HG03060 (cell line): ENCODE data around the gene SYT9.
A peak's percentile ranks its signal among the peaks of the same experiment; 100 is the strongest.

ENCODE experiments used
- ATAC-seq: cut with Tn5 transposase; IDR thresholded peaks from one replicate; pipeline ENCODE4 v1.9.1; 2021; ENCODE audit warnings: low read depth, moderate number of reproducible peaks; ENCODE audit not compliant: unreplicated experiment

SYT9 gene

DNA sequence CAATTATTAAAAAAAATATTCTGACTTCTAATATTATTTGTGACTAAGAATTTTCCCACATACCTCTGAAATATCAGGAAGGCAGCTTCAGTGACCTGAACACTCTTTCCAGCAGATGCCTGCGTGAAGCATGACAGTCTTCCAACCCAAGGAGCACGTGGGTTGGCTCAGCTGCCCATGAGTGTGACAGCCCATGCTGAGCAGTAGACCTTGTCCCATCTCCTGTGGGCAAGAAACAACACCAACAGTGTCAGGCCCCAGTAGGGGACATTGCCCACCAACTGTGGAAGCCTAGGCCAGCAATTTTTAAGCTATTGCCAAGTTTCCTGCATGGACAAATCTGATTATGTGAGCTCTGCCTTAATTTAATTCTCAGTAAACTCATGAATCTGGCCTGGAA lies 167.2 kb downstream of the SYT9 start:
- no peak for ATAC-seq

DNA sequence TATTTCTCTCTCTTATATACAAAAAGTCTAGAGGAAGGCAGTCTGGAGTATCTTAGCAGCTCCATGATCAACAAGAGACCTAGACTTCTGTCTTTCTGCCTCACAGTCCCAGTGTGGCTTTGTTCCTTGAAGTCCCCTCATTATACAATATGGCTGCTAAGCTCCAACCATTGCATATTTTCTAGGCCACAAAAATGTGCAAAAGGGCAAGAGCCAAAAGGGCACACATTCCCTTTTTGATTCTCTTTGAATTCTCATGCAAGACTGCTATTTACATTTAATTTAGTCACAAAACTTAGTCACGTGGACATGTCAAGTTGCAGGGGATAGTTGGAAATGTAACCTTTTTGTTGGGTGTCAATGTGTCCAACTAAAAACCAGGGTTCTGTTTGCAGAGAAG lies 169.4 kb downstream of the SYT9 start:
- ATAC-seq: no peak

DNA sequence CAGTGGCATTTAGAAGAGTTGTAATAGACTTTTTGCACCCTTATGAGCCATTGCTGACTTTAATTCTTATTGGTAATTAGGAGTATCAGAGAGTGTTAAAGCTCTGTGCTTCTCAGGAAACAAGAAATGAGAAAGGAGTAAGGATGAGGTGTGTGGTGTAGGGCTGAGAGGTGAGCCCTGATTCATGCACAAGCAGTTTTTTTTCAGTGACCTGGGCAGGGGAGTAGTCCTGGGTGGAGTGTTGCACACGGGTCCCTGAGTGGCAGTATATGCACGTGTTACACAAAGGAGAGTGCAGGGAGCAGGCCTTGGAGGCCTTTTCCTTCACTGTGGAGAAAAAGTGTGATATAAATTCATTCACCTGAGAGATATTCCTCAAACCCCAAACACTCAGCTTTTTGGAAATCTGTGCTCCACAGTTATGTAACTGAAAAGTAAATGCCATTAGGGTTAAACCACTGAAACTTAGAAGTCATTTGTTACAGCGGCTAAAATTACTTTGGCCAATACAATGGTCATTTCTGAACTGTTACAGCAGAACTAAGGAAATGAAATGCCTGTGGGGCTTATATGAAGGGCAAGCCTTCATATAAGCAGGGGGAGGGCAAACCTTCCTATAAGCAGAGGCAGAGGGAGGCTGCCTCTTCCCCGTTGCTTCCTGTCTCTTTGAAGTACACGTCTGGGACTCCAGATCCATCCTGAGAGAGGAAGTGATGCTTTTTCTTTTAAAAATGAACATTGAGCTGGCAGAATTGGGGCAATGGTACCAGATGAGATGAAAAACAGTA lies 171.0 kb downstream of the SYT9 start:
- ATAC-seq: no peak

DNA sequence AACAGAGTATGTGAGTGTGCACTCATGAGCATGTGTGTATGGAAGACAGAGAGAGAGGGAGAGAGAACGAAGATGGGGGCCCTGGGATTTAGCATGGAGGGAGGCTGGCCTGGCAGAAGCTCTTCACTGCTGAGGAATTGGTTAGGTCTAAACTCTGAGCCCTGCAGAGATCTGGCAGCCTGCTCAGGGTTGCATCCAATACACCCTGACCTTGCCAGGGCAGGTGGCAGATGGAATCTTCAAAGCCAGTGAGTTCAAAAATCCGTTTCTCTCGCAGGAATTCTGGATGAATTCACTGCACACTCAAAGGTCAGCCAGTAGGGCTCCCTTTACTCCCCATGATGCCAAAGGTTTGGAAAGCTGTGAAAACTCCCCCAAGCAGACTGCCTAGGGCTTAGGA lies 172.2 kb downstream of the SYT9 start:
- no peak for ATAC-seq

DNA sequence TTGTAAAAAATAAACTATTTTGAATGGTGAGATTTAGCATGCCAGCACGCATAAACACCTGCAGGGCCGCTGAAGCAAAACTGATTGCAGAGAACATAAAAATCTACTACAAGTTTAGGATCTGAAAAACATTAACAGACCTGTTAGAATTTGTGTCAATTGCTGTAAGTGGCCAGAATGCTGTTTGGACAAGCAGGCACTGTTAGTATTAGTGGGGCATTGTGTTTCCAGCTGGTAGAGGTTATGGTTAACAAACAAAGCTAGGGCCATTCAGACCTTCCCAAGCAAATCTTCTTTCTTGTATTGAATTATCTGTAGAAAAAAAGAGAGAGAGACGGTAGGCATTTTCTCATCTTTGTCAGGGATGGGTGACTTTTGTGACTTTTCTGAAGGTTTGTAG lies 176.0 kb downstream of the SYT9 start:
- ATAC-seq: no peak

DNA sequence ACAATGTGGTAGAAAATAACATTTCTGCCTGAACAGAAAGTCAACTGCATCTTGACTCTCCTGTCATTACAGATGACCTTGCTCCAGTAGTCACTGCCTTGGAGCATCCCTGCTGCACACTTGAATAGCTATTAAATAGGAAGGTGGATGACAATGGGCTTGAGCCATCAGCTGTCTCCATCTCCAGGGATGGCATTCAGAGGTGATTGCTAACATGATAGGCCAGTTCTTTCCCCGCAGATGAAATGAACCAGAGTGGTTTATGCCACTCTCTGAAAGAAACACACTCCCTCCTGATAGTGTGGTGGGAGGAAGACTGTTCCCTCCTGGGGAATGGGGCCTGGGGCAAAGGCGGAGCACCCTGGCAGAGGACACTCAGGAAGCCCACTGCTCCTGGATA lies 176.5 kb downstream of the SYT9 start:
- no peak for ATAC-seq

GRCh38 chr11:7430496-7430895 lies 178.8 kb downstream of the SYT9 start:
- no peak for ATAC-seq

DNA sequence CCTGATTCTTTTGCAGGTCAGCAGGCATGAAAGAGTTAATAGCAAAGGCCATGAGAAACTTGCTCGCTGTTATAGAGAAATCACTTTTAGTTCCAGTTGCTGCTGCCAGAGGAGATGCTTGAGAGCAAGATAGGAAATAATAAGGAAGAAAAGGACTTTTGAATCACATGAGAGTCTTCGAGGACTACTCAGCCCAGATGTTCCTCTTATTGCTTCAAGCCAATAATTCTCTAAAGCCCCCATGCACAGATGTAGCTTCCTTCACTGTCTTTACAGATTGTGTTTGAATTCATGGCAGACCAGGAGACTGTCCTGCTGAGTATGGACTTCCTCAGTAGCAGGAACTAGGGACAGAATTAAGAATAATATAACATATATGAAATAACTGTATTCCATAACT lies 183.5 kb downstream of the SYT9 start:
- ATAC-seq: no peak

DNA sequence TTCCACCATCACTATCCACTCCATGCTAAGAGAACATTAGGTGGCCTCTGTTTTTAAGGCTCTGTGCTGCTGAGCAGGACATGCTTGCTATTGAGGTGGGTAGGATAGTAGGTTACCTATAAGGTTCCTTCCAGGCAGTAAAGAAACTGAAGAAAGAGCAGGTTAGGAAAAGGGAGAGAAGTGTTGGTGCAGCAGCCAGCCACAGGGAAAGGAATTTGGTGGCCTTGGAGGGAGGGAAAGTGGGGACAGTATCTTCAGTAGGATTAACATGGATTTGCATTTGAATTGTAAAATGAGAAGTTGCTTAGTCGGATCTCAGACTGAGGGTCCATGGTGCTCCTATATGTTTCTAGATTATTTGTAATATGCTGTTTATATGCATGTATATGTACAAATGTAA lies 184.4 kb downstream of the SYT9 start:
- ATAC-seq: no peak

GRCh38 chr11:7436657-7437056 lies 185.0 kb downstream of the SYT9 start:
- ATAC-seq: peak; percentile 70

DNA sequence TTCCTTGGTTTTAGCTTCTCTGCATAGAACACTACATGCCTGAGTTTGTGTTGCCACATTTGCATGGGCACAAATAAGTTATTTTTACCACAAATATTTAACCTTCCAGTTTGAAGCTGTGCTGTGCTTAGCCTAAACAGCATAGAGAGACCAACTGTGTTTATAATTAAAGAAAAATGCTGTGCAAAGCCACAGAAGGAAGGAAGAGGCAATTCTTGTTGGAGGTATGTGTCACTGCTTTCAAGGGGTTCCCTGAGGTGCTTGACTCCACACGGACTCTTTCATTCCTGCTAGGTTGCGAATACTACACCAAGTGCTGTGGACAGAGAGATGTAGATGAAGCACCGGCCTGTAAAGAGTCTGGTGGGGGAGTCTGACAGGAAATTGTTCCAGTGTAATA lies 186.0 kb downstream of the SYT9 start:
- no peak for ATAC-seq

GRCh38 chr11:7439746-7440320 lies 188.1 kb downstream of the SYT9 start:
- no peak for ATAC-seq

GRCh38 chr11:7442588-7443215 lies 191.0 kb downstream of the SYT9 start:
- ATAC-seq: peak; percentile 66

GRCh38 chr11:7444091-7444981 lies 192.6 kb downstream of the SYT9 start:
- ATAC-seq: no peak

DNA sequence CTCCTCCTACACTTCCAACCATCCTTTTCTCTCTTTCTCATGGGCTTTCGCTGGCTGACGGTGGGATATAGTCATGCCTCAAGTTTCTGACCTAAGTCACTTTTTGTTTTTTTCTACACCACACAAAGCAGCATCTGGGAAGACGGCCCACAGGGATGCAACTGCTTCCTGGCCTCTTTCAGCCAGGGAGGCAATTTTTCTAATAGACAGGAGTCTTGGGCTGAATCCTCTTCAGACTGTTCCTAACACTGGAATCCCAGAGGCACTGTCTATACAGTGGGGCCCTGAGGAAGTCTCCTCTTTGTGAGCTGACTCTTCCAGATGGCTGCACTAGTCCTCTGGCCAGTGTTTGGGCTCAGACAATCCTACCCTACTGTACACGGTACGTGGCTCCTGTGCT lies 193.9 kb downstream of the SYT9 start:
- no peak for ATAC-seq

DNA sequence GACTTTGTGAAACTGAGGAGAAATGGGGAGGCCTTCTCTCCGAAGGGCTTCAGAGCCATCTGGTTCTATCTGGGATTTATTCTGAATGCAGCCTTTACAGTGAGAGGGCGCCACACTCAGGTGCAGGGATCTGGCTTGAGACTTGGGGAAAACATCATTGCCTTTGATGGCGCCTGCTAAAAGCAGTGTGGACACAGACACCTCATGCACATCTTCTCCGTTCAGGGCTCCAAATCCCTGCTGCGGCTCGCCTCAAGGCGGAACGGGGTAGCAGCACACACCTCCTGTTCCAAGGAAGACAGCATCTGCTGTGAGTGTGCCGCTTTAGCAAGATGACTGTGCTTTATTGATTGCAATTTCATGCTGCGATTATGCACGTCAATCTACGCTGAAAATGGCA lies 196.5 kb downstream of the SYT9 start:
- ATAC-seq: no peak

GRCh38 chr11:7449211-7449840 lies 197.6 kb downstream of the SYT9 start:
- no peak for ATAC-seq

- no peak for ATAC-seq
These were observed 198.1 kb downstream of the SYT9 start for GRCh38 chr11:7449841-7450214.

DNA sequence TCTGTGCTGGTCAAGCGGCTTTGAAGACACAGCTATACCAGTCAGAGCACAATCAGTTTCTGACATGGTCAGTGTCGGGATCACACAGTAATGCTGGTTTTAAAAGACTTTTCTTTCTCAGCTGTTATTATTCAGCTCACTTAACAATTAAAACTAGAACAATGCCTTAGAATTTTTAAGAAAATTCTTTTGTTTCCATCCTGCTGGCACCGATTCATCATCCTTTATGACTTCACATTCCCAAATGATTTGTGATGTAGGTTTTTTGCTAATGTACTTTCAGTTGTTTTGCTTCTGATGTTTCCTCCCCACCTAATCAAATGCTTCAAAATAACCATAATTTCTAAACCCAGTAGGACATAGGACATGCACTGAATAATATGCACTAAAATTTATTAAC lies 199.1 kb downstream of the SYT9 start:
- ATAC-seq: no peak

DNA sequence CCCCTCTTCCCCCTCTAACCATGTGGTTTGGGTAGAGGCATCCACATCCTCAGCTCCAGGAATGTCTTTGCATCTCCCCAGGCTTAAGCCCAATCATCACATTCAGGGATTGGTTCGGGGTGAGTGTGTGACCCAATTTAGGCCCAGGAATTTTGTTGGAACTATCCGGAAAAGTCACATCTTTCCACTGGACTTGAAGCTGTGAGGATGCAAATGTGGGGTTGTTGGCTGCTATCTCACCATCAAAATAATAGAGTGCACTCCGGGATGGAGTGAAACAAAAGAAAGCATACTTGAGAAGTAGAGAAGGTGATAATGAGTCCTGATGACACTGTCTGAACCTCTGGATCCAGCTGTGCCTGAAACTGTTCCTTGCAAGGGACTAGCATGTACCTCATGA lies 199.8 kb downstream of the SYT9 start:
- no peak for ATAC-seq
